Breast epithelium (tissue), 3 donors: ENCODE results near the gene PIGA.

ENCODE experiments used
- CTCF ChIP-seq, 3 donors: fragments of 450-650 bp; IDR thresholded peaks; one replicate each; pipeline ENCODE4 v1.5.1; 2016 to 2017; ENCODE audit warnings: antibody characterized with exemption in 3 of 3, mild to moderate bottlenecking in 3 of 3, moderate library complexity in 3 of 3
- POLR2A ChIP-seq: fragments of 450-650 bp; IDR thresholded peaks from one replicate; pipeline ENCODE4 v1.6.1; 2016; ENCODE audit warnings: antibody characterized with exemption, mild to moderate bottlenecking, moderate library complexity
- POLR2AphosphoS5 ChIP-seq, 3 donors: sonication (generic); formaldehyde crosslinking; IDR thresholded peaks; one replicate each; pipeline ENCODE4 v1.6.1; 2017; ENCODE audit warnings: antibody characterized with exemption in 3 of 3

DNA sequence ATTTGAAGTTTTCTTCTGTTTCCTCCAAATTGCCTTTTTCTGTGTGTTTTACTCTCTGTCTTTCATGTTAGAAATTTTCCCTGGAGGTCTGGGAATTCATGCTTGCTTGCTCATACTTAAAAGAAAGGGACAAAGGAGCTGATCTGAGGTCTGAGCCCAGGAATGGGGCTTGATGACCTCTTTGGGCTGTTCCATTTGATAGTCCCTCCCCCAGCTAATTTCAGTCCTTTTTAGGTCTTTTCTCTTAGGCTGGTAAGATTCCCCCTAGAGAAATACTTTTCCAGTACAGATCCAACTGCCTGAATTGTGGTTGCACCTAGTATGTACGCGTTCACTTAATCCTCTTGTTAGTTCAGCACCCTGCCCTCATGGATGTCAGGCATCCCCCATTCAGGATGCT lies 5.5 kb upstream of the PIGA start:
- TF ChIP-seq POLR2A, result no peak
- TF ChIP-seq CTCF (IDR thresholded peaks at IDR 0.05), result no peak
- TF ChIP-seq POLR2AphosphoS5 (IDR thresholded peaks at IDR 0.05), result no peak
